GM19463 (cell line): Measurements from ENCODE around the gene CBLIF.
"Not testable (repeated sequence)": the region's sequence is repeated elsewhere in the genome, so short reads cannot be mapped to it uniquely, and the experiment has no call there.

Source experiments
- ATAC-seq: cut with Tn5 transposase; IDR thresholded peaks from one replicate; pipeline ENCODE4 v1.9.1; 2021; ENCODE audit warnings: mild to moderate bottlenecking, moderate library complexity; ENCODE audit not compliant: unreplicated experiment

The CBLIF gene

DNA sequence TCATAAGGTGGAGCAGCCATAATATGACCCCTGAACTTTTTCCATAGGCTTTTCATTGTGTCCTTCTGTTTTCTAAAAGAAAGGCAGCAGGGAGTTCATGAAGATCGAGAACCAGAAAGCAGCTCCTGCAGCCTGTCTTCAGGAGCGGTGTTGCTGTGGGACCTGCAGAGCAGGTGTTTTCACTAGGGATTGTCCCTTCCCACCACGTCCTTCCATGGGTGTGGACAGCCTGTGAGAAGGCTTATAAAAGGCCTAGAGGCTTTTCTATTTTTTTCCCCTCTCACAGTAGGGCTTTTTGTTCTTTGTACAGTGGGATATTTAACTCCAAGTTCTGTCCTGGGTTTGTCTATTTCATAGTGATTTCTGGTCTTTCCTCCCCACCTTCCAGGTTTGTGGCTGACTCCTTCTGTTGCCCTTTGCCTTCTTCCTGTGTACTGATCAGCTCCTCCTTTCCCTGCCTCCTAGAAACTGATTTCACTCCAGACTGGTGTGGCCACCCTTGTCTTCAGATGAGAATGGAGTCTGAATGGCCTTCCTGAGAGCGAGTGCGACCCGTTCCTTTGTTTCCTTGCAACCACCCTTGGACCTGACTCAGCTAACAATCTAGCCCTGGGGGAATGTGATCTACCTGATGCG, 44.8 kb downstream of the CBLIF start:
- ATAC-seq: no peak

- no peak for ATAC-seq
These were observed 50.9 kb downstream of the CBLIF start for GRCh38 chr11:59794417-59794816.

DNA sequence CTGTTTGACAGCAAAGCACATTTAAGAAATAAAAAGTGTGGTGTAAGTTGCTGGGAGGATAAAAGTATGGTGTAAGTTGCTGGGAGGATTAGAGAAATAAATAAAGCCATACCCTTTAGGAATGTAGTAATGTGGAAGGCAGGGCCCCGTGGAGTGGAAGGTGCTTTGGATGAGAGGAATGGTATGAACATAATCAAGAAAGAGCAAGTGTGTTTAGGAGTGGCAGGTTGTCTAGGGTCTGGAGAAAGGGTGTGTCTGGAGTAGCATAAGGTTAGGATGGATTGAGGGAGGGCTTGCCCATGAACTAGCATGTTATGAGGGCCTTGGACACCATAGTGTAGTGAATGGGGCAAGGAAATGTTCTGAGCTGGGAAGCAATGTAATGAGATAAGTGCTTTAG, 52.8 kb downstream of the CBLIF start:
- no peak for ATAC-seq

DNA sequence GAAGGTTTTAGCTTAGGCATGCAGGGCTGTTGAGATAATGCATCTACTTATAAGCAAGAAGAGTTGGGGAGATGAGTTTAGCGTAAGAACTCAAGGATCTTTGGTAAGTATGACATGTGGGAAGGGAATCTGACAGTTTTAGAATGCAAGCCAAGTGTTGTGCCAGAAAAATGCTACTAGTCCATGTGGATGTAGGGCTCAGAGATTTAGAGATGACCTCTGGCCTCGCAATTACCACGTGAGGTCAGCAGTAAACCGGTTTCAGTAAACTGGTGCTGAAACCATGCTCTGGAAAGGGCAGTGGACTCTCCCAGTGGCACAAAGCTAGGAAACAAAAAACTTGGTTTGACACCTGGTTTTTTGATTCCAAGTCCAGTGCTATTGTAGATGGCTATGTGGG, 53.7 kb downstream of the CBLIF start:
- ATAC-seq: no peak

DNA sequence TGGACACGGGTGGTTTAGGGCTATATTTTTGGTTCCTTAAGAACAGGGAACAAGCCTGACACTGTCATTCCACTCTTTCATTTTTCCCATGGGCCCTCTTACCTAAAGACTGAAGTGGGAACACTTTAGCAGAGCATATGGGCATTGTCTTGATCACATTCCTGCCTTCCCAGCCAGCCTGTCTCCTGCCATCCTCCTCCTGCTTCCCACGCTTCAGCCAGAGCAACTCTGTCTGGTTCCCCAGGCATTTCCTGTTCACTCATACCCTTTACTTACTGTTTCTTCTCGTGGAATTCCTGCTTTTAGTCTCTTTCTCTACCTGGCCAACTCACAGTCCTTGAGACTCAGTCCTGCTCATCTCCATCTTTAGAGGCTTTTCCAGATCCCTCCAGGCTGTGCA, 57.5 kb downstream of the CBLIF start:
- no peak for ATAC-seq

DNA sequence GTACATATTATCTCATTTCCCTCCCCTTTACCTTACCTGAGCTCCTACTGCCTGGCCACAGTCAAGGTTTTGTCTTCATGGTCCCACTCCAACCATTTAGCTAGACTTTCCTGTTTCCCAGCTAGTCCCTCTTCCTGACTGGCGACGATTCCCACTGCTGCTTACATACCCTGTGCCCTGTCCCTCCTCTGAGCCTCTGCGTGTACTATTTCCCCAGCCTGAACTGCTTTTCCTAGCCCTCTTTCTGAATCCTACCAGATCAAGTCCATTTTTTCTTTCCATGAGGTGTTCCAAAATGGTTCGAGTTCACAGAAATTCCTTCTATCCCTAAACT, 58.1 kb downstream of the CBLIF start:
- ATAC-seq: no peak

GRCh38 chr11:59785818-59786217, 59.5 kb downstream of the CBLIF start:
- no peak for ATAC-seq

GRCh38 chr11:59784441-59784840, 60.9 kb downstream of the CBLIF start:
- not testable (repeated sequence) for ATAC-seq

GRCh38 chr11:59783632-59784090, 61.6 kb downstream of the CBLIF start:
- ATAC-seq: no peak

GRCh38 chr11:59782080-59782479, 63.2 kb downstream of the CBLIF start:
- ATAC-seq: no peak

- ATAC-seq: no peak
These were observed 65.8 kb downstream of the CBLIF start for GRCh38 chr11:59779487-59779886.
